Measurements from ENCODE around the gene AIDA.
A peak's percentile ranks its signal among the peaks of the same experiment; 100 is the strongest.

The AIDA gene

DNA sequence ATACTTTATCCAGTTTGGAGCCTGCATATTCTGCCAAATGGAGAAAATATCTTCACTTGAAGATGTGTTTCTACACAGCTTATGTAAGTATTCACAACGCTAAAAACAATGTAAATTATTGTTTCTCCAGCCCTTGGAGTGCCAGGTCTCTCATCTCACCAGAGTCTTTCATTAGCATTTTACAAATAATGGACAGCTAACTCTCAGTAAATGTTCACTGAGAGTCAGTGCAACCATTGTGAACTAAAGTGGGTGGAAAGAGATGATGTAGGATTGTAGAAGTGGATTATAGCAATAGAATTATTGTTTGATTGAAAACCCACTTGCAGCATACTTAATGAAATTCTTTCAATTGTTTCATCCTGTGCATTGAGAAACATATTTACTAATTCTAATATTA, 16.5 kb upstream of the AIDA start:
- Histone ChIP-seq H3K9ac (ENCODE audit: low read length) (no peak overlapping the region), H3K79me1 (ENCODE audit: low read length) (no peaks in the 10 kb centered on the region), H3K56ac (ENCODE audit: low read length) (no peak overlapping the region), H2BK120ac (ENCODE audit: low read depth, low read length) (no peak overlapping the region), H4K5ac (ENCODE audit: low read length) (no peak overlapping the region), H3K4ac (ENCODE audit: low read depth, low read length) (no peak overlapping the region), H3K23ac (ENCODE audit: low read length) (no peak overlapping the region), H2AK5ac (ENCODE audit: low read length) (no peak overlapping the region), H4K8ac (ENCODE audit: low read depth, low read length) (no peak overlapping the region), H3K27ac (ENCODE audit: low read depth, low read length) (no peak overlapping the region), H3K18ac (ENCODE audit: low read length) (no peak overlapping the region), H2BK15ac (replicated peaks; ENCODE audit: low read depth) (no peak overlapping the region), H3K4me3 (ENCODE audit: low read length) (no peak overlapping the region), H3K79me2 (ENCODE audit: control insufficient read depth, insufficient read depth, low read length) (no peaks in the 10 kb centered on the region), H2BK5ac (ENCODE audit: low read length) (no peak overlapping the region), H3K4me2 (ENCODE audit: low read length) (no peak overlapping the region), H3K36me3 (ENCODE audit: control insufficient read depth, insufficient read depth, low read length) (peaks cover 1% of the 10 kb centered on the region), H3K27me3 (ENCODE audit: insufficient read depth, low read length, poor library complexity) (no peaks in the 10 kb centered on the region), H3K4me1 (ENCODE audit: control insufficient read depth, low read depth, low read length) (no peaks in the 10 kb centered on the region)
- no CpG with 5 or more reads among the region's 1 CpG for WGBS (ENCODE audit: extremely low coverage, insufficient coverage, low lambda C conversion rate)
- no peak for DNase-seq

DNA sequence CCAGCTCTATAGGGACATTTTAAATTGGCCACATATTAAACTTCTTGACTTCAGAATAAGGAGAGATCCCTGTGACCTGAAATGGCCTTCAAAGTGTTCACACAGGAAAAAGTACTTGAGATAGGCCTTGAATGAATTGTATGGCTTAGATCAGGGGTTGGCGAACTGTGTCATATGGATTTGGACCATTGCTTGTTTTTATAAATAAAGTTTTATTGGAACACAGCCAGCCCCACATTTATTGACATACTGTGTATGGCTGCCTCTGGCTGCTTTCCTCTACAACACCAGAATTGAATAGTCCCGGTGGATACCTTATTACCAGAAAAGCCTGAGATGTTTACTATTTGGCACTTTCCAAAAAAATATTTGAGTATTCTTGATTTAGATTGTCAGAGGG, 4.1 kb upstream of the AIDA start:
- no CpG with 5 or more reads among the region's 2 CpGs for WGBS (ENCODE audit: extremely low coverage, insufficient coverage, low lambda C conversion rate)
- H4K5ac ChIP-seq (ENCODE audit: low read length), result no peak overlapping the region
- H3K4ac ChIP-seq (ENCODE audit: low read depth, low read length), result no peak overlapping the region
- no peak overlapping the region for H3K27ac ChIP-seq (ENCODE audit: low read depth, low read length)
- no peak overlapping the region for H2BK5ac ChIP-seq (ENCODE audit: low read length)
- H3K18ac ChIP-seq (ENCODE audit: low read length), result no peak overlapping the region
- peaks cover 4% of the 10 kb centered on the region for H3K79me2 ChIP-seq (ENCODE audit: control insufficient read depth, insufficient read depth, low read length)
- no peak overlapping the region for H2BK15ac ChIP-seq (replicated peaks; ENCODE audit: low read depth)
- no peak for DNase-seq
- H3K79me1 ChIP-seq (ENCODE audit: low read length), result no peaks in the 10 kb centered on the region
- no peak overlapping the region for H3K4me2 ChIP-seq (ENCODE audit: low read length)
- H3K4me1 ChIP-seq (ENCODE audit: control insufficient read depth, low read depth, low read length), result no peaks in the 10 kb centered on the region
- no peak overlapping the region for H2BK120ac ChIP-seq (ENCODE audit: low read depth, low read length)
- no peak overlapping the region for H4K8ac ChIP-seq (ENCODE audit: low read depth, low read length)
- H2AK5ac ChIP-seq (ENCODE audit: low read length), result no peak overlapping the region
- H3K4me3 ChIP-seq (ENCODE audit: low read length), result no peak overlapping the region
- H3K23ac ChIP-seq (ENCODE audit: low read length), result no peak overlapping the region
- no peaks in the 10 kb centered on the region for H3K27me3 ChIP-seq (ENCODE audit: insufficient read depth, low read length, poor library complexity)
- H3K36me3 ChIP-seq (ENCODE audit: control insufficient read depth, insufficient read depth, low read length), result no peaks in the 10 kb centered on the region
- H3K56ac ChIP-seq (ENCODE audit: low read length), result no peak overlapping the region
- H3K9ac ChIP-seq (ENCODE audit: low read length), result no peak overlapping the region

DNA sequence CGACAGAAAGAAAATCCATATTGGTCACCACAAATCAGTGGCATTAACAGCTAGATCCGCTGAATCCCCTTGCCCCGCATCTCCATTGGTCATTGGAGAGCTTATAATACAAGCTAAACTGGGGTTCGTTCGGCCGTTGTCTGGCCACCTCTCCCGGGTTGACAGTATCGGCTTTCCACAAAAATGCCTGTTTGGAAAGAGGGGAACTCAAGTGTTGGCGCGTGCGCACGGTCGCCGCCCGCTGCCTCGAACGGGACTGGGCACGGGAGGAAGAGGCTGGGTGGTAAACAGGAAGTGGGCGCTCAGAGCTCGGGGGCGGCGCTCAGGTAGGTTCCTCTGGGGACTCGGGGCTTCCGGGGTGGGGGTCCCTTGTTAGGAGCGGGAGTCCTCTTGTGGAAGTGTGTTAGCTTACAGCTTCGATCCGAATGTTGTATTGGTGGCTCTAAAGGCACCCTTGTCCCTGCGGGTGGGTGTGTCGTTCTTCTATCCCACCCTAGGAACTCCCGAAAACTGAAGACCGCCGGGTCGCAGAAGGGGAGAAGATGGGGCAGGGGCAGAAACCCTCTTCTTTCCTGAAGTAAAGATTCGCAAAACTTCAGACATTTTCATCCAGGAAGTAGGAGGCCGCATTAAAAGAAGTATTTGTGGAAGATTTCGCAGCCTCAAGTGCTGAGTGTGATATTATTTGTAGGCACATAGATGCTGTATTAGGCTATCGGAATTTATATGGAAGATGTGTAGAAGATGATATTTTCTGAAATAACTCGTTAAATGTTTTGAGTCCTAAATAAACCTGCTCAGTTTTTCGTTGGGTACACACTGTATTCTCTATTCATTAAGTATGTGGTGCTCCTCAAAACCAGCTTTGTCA, 1.0 kb upstream of the AIDA start:
- H3K27me3 ChIP-seq (ENCODE audit: insufficient read depth, low read length, poor library complexity), result no peaks in the 10 kb centered on the region
- H3K23ac ChIP-seq (ENCODE audit: low read length), result no peak overlapping the region
- peaks cover 4% of the 10 kb centered on the region for H3K79me1 ChIP-seq (ENCODE audit: low read length)
- no peak overlapping the region for H4K5ac ChIP-seq (ENCODE audit: low read length)
- peak overlapping the region; percentile 98 for H3K56ac ChIP-seq (ENCODE audit: low read length)
- H2AK5ac ChIP-seq (ENCODE audit: low read length), result no peak overlapping the region
- peak overlapping the region; percentile 85 for H3K4me2 ChIP-seq (ENCODE audit: low read length)
- peak overlapping the region; percentile 71 for H3K4me3 ChIP-seq (ENCODE audit: low read length)
- no peaks in the 10 kb centered on the region for H3K36me3 ChIP-seq (ENCODE audit: control insufficient read depth, insufficient read depth, low read length)
- peak overlapping the region; percentile 71 for H3K27ac ChIP-seq (ENCODE audit: low read depth, low read length)
- peaks cover 1% of the 10 kb centered on the region for H3K4me1 ChIP-seq (ENCODE audit: control insufficient read depth, low read depth, low read length)
- no peak overlapping the region for H3K4ac ChIP-seq (ENCODE audit: low read depth, low read length)
- peak overlapping the region; percentile 68 for H4K8ac ChIP-seq (ENCODE audit: low read depth, low read length)
- no peak overlapping the region for H2BK120ac ChIP-seq (ENCODE audit: low read depth, low read length)
- H3K79me2 ChIP-seq (ENCODE audit: control insufficient read depth, insufficient read depth, low read length), result peaks cover 29% of the 10 kb centered on the region
- peak; percentile 98 for DNase-seq
- WGBS (ENCODE audit: extremely low coverage, insufficient coverage, low lambda C conversion rate), result no CpG with 5 or more reads among the region's 39 CpGs
- H2BK5ac ChIP-seq (ENCODE audit: low read length), result no peak overlapping the region
- H2BK15ac ChIP-seq (replicated peaks; ENCODE audit: low read depth), result no peak overlapping the region
- H3K9ac ChIP-seq (ENCODE audit: low read length), result peak overlapping the region; percentile 91
- peak overlapping the region; percentile 98 for H3K18ac ChIP-seq (ENCODE audit: low read length)

- H2BK5ac ChIP-seq (ENCODE audit: low read length), result peak overlapping the region; percentile 66
- peaks cover 4% of the 10 kb centered on the region for H3K79me1 ChIP-seq (ENCODE audit: low read length)
- H3K56ac ChIP-seq (ENCODE audit: low read length), result peak overlapping the region; percentile 97
- H3K18ac ChIP-seq (ENCODE audit: low read length), result peak overlapping the region; percentile 44
- WGBS (ENCODE audit: extremely low coverage, insufficient coverage, low lambda C conversion rate), result no CpG with 5 or more reads among the region's 42 CpGs
- H2AK5ac ChIP-seq (ENCODE audit: low read length), result no peak overlapping the region
- H2BK120ac ChIP-seq (ENCODE audit: low read depth, low read length), result no peak overlapping the region
- H3K79me2 ChIP-seq (ENCODE audit: control insufficient read depth, insufficient read depth, low read length), result peaks cover 41% of the 10 kb centered on the region
- no peaks in the 10 kb centered on the region for H3K27me3 ChIP-seq (ENCODE audit: insufficient read depth, low read length, poor library complexity)
- peak overlapping the region; percentile 32 for H3K23ac ChIP-seq (ENCODE audit: low read length)
- peaks cover 1% of the 10 kb centered on the region for H3K4me1 ChIP-seq (ENCODE audit: control insufficient read depth, low read depth, low read length)
- peak overlapping the region; percentile 94 for H3K9ac ChIP-seq (ENCODE audit: low read length)
- no peak overlapping the region for H2BK15ac ChIP-seq (replicated peaks; ENCODE audit: low read depth)
- peak overlapping the region; percentile 58 for H3K27ac ChIP-seq (ENCODE audit: low read depth, low read length)
- H4K8ac ChIP-seq (ENCODE audit: low read depth, low read length), result no peak overlapping the region
- H3K4ac ChIP-seq (ENCODE audit: low read depth, low read length), result peak overlapping the region; percentile 64
- no peaks in the 10 kb centered on the region for H3K36me3 ChIP-seq (ENCODE audit: control insufficient read depth, insufficient read depth, low read length)
- peak; percentile 84 for DNase-seq
- peak overlapping the region; percentile 66 for H3K4me2 ChIP-seq (ENCODE audit: low read length)
- peak overlapping the region; percentile 93 for H3K4me3 ChIP-seq (ENCODE audit: low read length)
- H4K5ac ChIP-seq (ENCODE audit: low read length), result no peak overlapping the region
Measured at GRCh38 chr1:222711319-222712252, 705 bp downstream of the AIDA start.

- peaks cover 1% of the 10 kb centered on the region for H3K4me1 ChIP-seq (ENCODE audit: control insufficient read depth, low read depth, low read length)
- no CpG with 5 or more reads among the region's 5 CpGs for WGBS (ENCODE audit: extremely low coverage, insufficient coverage, low lambda C conversion rate)
- H3K36me3 ChIP-seq (ENCODE audit: control insufficient read depth, insufficient read depth, low read length), result no peaks in the 10 kb centered on the region
- H3K79me1 ChIP-seq (ENCODE audit: low read length), result peaks cover 4% of the 10 kb centered on the region
- no peak overlapping the region for H3K4ac ChIP-seq (ENCODE audit: low read depth, low read length)
- no peak overlapping the region for H3K9ac ChIP-seq (ENCODE audit: low read length)
- no peaks in the 10 kb centered on the region for H3K27me3 ChIP-seq (ENCODE audit: insufficient read depth, low read length, poor library complexity)
- H3K4me3 ChIP-seq (ENCODE audit: low read length), result no peak overlapping the region
- no peak overlapping the region for H3K27ac ChIP-seq (ENCODE audit: low read depth, low read length)
- no peak overlapping the region for H2BK120ac ChIP-seq (ENCODE audit: low read depth, low read length)
- H3K18ac ChIP-seq (ENCODE audit: low read length), result no peak overlapping the region
- H3K23ac ChIP-seq (ENCODE audit: low read length), result no peak overlapping the region
- no peak overlapping the region for H4K5ac ChIP-seq (ENCODE audit: low read length)
- H2BK15ac ChIP-seq (replicated peaks; ENCODE audit: low read depth), result no peak overlapping the region
- no peak overlapping the region for H2AK5ac ChIP-seq (ENCODE audit: low read length)
- no peak for DNase-seq
- H3K79me2 ChIP-seq (ENCODE audit: control insufficient read depth, insufficient read depth, low read length), result peaks cover 49% of the 10 kb centered on the region
- H4K8ac ChIP-seq (ENCODE audit: low read depth, low read length), result no peak overlapping the region
- no peak overlapping the region for H3K56ac ChIP-seq (ENCODE audit: low read length)
- H3K4me2 ChIP-seq (ENCODE audit: low read length), result no peak overlapping the region
- no peak overlapping the region for H2BK5ac ChIP-seq (ENCODE audit: low read length)
Measured at GRCh38 chr1:222709700-222710153, 2.6 kb downstream of the AIDA start.
